OCI-M1 (cell line): Measurements from ENCODE around the gene DLK2.
"Not testable (repeated sequence)": the region's sequence is repeated elsewhere in the genome, so short reads cannot be mapped to it uniquely, and the experiment has no call there.

Source experiments
- DNase-seq: peaks from one replicate; lab custom pipeline; 2025; lab: John Stamatoyannopoulos, UW

The DLK2 gene

DNA sequence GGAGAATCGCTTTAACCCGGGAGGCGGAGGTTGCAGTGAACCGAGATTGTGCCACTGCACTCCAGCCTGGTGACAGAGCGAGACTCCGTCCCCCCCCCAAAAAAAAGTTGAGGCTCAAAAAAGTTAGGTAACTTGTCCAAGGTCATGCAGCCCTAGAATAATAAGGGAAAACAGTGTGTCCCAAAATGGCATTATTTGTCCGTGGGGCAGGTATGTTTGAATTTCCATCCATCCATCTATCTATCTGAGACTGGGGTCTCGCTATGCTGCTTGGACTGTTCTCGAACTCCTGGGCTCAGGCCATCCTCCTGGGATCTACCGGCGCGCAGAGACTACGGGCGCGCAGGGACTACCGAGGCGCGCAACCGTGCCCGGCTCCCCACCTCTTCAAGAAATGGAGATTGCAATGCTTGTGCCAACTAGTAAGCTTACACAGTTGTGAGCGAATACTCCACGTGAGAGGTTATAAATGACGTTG, 28.4 kb downstream of the DLK2 start:
- DNase-seq, result no peak

DNA sequence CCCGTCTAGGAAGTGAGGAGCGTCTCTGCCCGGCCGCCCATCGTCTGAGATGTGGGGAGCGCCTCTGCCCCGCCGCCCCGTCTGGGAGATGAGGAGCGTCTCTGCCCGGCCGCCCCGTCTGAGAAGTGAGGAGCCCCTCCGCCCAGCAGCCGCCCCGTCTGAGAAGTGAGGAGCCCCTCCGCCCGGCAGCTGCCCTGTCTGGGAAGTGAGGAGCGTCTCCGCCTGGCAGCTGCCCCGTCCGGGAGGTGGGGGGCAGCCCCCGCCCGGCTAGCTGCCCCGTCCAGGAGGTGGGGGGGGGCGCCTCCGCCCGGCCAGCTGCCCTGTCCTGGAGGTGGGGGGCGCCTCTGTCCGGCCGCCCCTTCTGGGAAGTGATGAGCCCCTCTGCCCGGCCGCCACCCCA, 30.3 kb downstream of the DLK2 start:
- not testable (repeated sequence) for DNase-seq

DNA sequence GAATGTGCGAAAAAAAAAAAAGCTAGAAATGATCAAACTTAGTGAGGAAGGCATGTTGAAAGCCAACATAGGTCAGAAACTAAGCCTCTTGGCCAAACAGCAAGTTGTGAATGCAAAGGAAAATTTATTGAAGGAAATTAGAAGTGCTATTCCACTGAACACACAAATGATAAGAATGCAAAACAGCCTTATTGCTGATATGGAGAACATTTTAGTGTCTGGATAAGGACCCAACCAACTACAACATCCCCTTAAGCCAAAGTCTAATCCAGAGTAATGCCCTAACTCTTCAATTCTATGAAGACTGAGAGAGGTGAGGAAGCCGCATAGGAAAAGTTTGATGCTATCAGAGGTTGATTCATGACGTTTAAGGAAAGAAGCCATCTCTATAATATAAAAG, 33.5 kb downstream of the DLK2 start:
- DNase-seq, result no peak

DNA sequence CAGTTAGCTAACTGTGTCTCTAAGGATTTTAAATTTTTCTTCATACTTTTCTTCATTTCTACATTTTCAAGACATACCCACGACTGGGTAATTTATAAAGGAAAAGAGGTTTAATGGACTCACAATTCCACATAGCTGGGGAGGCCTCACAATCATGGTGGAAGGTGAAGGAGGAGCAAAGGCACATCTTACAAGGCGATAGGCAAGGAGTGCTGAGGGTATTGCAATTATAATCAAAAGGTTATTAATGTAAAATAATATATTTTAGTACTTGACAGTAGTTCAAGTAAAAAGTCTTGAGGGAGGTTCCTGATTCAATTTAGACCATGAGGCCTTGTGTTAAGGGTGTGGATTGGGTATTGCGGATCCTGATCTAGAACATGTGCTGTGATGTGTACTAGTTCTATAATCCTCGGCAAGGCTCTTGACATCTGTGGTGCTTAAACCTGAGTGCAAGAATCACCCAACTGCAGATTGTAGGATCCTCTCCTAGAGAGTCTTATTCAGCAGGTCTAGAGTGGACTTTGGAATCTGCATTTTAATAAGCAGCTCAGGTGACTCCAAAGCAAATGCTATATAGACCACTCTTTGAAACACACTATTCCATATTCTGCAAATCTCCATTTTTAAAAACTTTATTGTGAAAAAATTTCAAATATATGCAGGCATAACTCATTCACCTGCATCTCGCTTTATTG, 35.2 kb downstream of the DLK2 start:
- no peak for DNase-seq

DNA sequence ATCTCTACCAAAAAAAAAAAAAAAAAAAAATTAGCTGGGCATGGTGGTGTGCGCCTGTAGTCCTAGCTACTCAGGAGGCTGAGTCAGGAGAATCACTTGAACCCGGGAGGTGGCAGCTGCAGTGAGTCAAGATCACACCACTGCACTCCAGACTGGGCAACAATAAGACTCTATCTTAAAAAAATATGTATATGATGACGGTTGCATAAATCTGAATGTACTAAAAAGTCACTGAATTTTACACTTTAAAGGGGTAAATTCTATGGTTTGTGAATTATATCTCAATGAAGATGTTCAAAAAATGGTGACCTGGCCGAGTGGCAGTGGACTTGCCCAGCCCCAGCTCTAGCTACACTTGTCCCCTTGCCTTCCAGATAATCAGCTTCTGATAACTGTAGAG, 38.4 kb downstream of the DLK2 start:
- no peak for DNase-seq

DNA sequence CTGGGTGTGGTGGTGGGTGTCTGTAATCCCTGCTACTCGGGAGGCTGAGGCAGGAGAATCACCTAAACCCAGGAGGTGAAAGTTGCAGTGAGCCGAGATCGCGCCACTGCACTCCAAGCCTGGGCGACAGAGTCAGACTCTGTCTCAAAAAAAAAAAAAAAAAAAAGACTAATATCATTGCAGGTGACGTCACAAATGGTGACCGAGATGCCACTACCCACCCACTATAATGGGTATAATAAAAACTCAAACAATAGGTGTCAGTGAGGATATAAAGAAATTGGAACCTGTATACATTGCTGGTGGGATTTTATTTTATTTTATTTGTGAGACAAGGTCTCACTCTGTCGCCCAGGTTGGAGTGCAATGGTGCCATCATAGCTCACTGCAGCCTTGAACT, 40.1 kb downstream of the DLK2 start:
- not testable (repeated sequence) for DNase-seq

DNA sequence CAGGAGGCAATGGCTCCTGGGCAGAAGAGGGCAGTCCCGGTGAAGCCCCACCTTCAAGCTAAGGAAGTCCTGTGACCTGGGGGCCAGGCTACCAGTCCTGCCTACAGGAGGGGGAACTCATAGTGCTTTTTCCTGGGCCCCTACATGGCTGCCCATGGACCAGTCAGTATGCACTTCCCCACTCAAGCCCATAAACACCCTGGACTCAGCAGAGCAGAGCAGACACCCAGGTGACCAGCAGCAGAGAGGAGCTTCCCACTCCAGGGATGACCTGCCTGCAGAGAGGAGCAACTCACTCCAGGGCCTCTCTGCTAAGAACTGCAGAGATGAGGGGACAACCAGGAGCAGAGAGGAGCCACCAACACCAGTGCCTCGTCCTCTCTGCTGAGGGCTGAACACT, 42.3 kb downstream of the DLK2 start:
- no peak for DNase-seq

DNA sequence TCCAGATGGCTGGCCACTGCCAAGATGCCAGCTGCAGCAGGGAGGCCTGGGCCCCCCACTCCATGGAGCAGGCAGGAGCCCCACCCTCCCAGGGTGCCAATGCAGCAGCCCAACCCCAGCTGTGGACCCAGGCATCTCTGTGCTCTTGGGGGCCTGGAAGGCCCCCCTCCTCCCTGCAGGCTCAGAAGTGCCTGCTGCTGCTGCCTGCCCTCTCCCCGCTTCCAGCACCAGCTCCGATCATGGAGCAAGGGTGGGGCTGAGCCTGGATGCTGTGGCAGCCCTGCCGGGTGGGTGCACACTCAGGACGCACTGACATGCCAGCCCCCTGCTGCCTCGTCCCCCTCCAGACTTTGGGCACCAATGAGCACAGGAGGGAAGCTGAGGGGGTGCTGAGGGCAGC, 42.8 kb downstream of the DLK2 start:
- DNase-seq, result no peak

DNA sequence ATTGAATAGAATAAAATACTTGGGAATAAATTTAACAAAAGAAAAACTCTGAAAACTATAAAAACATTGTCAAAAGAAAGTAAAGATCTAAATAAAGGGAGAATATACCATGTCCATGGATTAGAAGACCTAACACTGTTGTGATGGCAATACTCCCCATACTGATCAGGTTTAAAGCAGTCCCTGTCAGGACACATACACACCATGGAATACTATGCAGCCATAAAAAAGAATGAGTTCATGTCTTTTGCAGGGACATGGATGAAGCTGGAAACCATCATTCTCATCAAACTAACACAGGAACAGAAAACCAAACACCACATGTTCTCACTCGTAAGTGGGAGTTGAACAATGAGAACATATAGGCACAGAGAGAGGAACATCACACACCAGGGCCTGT, 44.6 kb downstream of the DLK2 start:
- DNase-seq, result not testable (repeated sequence)

DNA sequence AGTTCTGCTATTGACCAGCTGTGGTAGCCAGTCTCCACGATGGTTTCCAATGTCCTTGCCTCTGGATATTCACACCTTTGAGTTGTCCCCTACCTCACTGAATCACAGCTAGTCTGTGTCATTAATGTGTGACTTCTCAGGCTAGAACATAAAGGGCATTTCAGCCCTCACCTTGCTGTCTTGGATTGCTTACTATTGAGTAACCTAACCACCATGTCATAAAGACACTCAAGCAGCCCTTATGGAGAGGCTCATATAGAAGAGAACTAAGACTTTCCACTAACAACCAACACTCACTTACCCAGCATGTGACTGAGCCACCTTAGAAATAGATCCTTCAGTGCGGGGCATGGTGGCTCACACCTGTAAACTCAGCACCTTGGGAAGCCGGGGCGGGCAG, 47.1 kb downstream of the DLK2 start:
- DNase-seq, result no peak

DNA sequence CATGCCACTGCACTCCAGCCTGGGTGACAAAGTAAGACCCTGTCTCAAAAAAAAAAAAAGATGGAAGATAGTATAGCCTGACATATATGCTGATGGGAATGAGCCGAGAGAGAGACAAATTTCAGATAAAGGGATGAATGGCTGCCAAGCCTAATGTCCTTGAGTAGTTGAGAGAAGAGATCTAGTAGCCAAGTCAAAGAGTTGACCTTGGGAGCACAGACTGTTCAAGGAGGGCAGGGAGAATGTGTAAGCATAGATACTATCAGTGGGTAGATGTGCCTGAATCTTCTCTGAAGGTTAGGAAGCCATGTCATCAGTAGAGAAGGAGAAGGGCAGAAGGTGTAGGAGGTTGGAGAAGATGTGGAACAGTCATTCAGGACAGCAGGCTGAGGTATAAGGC, 48.1 kb downstream of the DLK2 start:
- no peak for DNase-seq

DNA sequence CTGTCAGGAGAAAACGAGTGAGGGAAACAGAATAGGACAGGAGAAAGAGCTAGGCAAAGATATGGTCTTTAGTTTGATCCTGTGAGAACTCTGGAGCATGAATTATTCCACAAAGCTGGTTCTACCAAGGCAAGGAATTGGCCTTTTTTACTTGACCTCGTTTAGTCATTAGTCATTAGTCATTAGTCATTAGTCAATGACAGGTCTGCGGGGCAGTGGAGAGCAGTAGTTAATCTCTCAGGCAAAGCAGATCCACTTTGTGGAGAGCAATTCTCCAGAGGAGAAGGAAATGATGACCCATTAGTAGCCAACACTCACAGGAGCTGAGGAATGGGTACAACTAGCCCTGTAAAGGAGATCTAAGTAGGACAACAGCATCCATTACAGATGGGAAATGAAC, 50.0 kb downstream of the DLK2 start:
- DNase-seq, result no peak

DNA sequence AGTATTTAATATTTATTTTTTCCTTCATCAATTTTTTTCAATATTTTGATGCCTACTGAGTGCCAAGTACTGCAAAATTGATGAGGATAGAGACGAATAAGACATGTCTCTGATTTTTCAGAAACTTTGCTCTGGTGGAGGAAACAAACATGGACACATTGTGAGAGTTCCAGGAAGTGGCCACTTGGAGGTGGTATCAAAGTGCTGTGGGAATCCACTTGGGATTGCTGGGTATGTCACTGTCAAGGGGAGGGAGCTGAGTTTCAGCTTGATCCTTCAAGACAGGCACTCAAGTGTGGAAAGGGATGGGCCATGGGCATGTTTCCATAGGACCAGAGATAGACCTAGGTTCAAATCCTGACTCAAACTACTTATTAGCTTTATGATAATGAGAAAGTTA, 52.5 kb downstream of the DLK2 start:
- DNase-seq, result no peak

DNA sequence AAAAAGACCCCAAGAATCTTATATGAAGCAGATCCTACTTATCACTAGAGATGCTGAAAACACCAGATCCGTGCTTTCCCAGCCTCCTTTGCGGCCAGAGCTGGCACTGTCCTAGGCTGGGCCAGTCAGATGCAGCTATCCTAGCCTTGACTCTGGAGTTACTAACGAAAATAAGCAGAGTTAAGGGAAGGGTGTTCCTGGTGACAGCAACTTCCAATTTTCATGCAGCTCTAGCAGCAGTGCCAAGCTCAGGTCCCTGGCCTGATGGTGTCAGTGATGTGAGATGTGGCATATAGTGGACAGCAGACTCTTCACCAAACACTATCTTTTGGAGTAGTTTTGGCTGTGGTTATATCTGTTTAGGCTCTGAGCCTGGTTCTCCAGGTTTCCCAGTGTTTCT, 53.6 kb downstream of the DLK2 start:
- DNase-seq, result no peak
